ENCODE data around the gene AHCY. TPM values are rescaled to one million over a fixed set of nuclear protein-coding genes. Genes with fewer than 3 reads are reported as not detected.

Gene AHCY
- total and polyA plus RNA-seq, 2 of the 4 experiments (the other 2 are of a cell fraction): 138 to 210 TPM

GRCh38 chr20:34283844-34284243 is 19.3 kb downstream of the AHCY start:
- Histone ChIP-seq H3K36me3 (ENCODE audit: control insufficient read depth, insufficient read depth, low read length) (peaks cover 63% of the 10 kb centered on the region), H3K4me2 (ENCODE audit: low read depth, low read length) (no peak overlapping the region), H3K23ac (ENCODE audit: low read depth, low read length) (no peak overlapping the region), H2AK5ac (ENCODE audit: low read depth, low read length) (no peak overlapping the region), H3K27me3 (ENCODE audit: control insufficient read depth, insufficient read depth, low read length) (no peaks in the 10 kb centered on the region), H3K18ac (ENCODE audit: low read depth, low read length) (no peak overlapping the region), H3K27ac (ENCODE audit: insufficient read depth, low read length) (no peak overlapping the region), H4K91ac (ENCODE audit: insufficient read depth, low read depth, low read length) (no peak overlapping the region), H2BK20ac (ENCODE audit: low read depth, low read length) (no peak overlapping the region), H3K4me1 (ENCODE audit: control insufficient read depth, insufficient read depth, low read length) (no peaks in the 10 kb centered on the region), H2BK120ac (ENCODE audit: low read depth, low read length) (no peak overlapping the region), H3K79me1 (ENCODE audit: low read depth in 1 of 2, low read length in 2 of 2) (0 out of 4 replicates have a peak, but pooled peaks cover 0 to 4% of the 10 kb centered on the region in 2 experiments), H3K56ac (ENCODE audit: extremely low read depth, insufficient read depth, low read length) (no peak overlapping the region), H2BK5ac (ENCODE audit: low read depth, low read length, poor library complexity, severe bottlenecking) (no peak overlapping the region), H3K9ac (ENCODE audit: low read depth, low read length) (no peak overlapping the region), H3K9me1 (ENCODE audit: insufficient read depth, low read length) (peaks cover 8% of the 10 kb centered on the region), H3K4me3 (ENCODE audit: insufficient read depth, low read depth, low read length) (no peak overlapping the region), H3K4ac (ENCODE audit: low read depth, low read length) (no peak overlapping the region), H2AFZ (replicated peaks; ENCODE audit: low read length, poor library complexity) (no peak overlapping the region), H4K5ac (ENCODE audit: low read depth, low read length) (no peak overlapping the region), H3K14ac (replicated peaks; ENCODE audit: low read depth, low read length) (no peak overlapping the region), H4K8ac (ENCODE audit: low read depth in 2 of 2, low read length in 2 of 2) (no peak overlapping the region), H3K9me3 (ENCODE audit: control insufficient read depth, insufficient read depth, low read length) (no peaks in the 10 kb centered on the region), H2BK15ac (ENCODE audit: low read depth, low read length) (no peak overlapping the region), H2AK9ac (replicated peaks; ENCODE audit: low read depth, low read length, poor library complexity) (no peak overlapping the region), H4K20me1 (ENCODE audit: insufficient read depth, low read length) (no peaks in the 10 kb centered on the region; the same call in 1 of the 2 replicates)
- ChIA-PET CTCF (no interaction called here), POLR2A (ENCODE audit: unreplicated experiment) (no interaction called here)
- DNase-seq (no peak), ATAC-seq (ENCODE audit: low read depth) (no peak)
- TF ChIP-seq CTCF (conservative IDR thresholded peaks at IDR 0.05; ENCODE audit: low read depth, low read length): no peak
- TF ChIP-seq FOS (IDR thresholded peaks at IDR 0.05; ENCODE audit: low read depth, low read length): no peak
- no peak for TF ChIP-seq CHD1 (IDR thresholded peaks at IDR 0.05; ENCODE audit: low read depth, low read length)
- no peak for TF ChIP-seq ELK1 (IDR thresholded peaks at IDR 0.05; ENCODE audit: borderline replicate concordance, low read depth, low read length)
- TF ChIP-seq MAFK (IDR thresholded peaks at IDR 0.05; ENCODE audit: low read depth, low read length): no peak
- no peak for TF ChIP-seq MXI1 (IDR thresholded peaks at IDR 0.05; ENCODE audit: borderline replicate concordance, low read depth, low read length)
- no peak for TF ChIP-seq SMC3 (IDR thresholded peaks at IDR 0.05; ENCODE audit: low read depth, low read length)
- TF ChIP-seq RCOR1 (IDR thresholded peaks at IDR 0.05; ENCODE audit: insufficient replicate concordance, low read length): no peak
- no TSS peak for BruUV-seq (replicated peaks)
- intact Hi-C loops (cut with micrococcal nuclease) (no loop called here), dilution Hi-C loops (cut with HindIII; ENCODE audit: low sequenced_read_pairs, unreplicated experiment) (no loop called here), in situ Hi-C loops (cut with MboI; ENCODE audit: low sequenced_read_pairs) (loop anchor here (10.0 kb wide), 1 partner anchor 89 kb away; no protein-coding TSS in a partner anchor)
- WGBS, 2 experiments (ENCODE audit: extremely low coverage in 2 of 2, insufficient read length in 1 of 2): no CpG with 5 or more reads among the region's 1 CpG

Data from IMR-90 (cell line).